HG02885 (cell line): ENCODE results near the gene HRH2.
"Not testable (repeated sequence)": the region's sequence is repeated elsewhere in the genome, so short reads cannot be mapped to it uniquely, and the experiment has no call there.

Source experiments
- ATAC-seq: cut with Tn5 transposase; IDR thresholded peaks from one replicate; pipeline ENCODE4 v1.9.1; 2021; ENCODE audit warnings: mild to moderate bottlenecking; ENCODE audit not compliant: unreplicated experiment, poor library complexity

The HRH2 gene

GRCh38 chr5:175710326-175710725, 52.5 kb downstream of the HRH2 start:
- no peak for ATAC-seq

- ATAC-seq: no peak
Observed at GRCh38 chr5:175711031-175711430, 53.2 kb downstream of the HRH2 start.

GRCh38 chr5:175711472-175712312, 53.8 kb downstream of the HRH2 start:
- ATAC-seq: no peak

GRCh38 chr5:175712313-175712680, 54.4 kb downstream of the HRH2 start:
- no peak for ATAC-seq

- no peak for ATAC-seq
Observed at GRCh38 chr5:175712681-175713085, 54.8 kb downstream of the HRH2 start.

GRCh38 chr5:175713930-175714329, 56.1 kb downstream of the HRH2 start:
- ATAC-seq: no peak

GRCh38 chr5:175714479-175715085, 56.7 kb downstream of the HRH2 start:
- ATAC-seq: no peak

- no peak for ATAC-seq
Observed at GRCh38 chr5:175715627-175716522, 58.0 kb downstream of the HRH2 start.

GRCh38 chr5:175717837-175718236, 60.0 kb downstream of the HRH2 start:
- no peak for ATAC-seq

- ATAC-seq: no peak
Observed at GRCh38 chr5:175718401-175719108, 60.7 kb downstream of the HRH2 start.

GRCh38 chr5:175719109-175719432, 61.2 kb downstream of the HRH2 start:
- ATAC-seq: not testable (repeated sequence)

- ATAC-seq: no peak
Observed at GRCh38 chr5:175724314-175725275, 66.7 kb downstream of the HRH2 start.

GRCh38 chr5:175728316-175728715, 70.4 kb downstream of the HRH2 start:
- ATAC-seq: no peak

GRCh38 chr5:175728885-175729828, 71.3 kb downstream of the HRH2 start:
- ATAC-seq: no peak

- ATAC-seq: peak; percentile 72
Observed at GRCh38 chr5:175729829-175730277, 72.0 kb downstream of the HRH2 start.

GRCh38 chr5:175731172-175731571, 73.3 kb downstream of the HRH2 start:
- ATAC-seq: no peak

- no peak for ATAC-seq
Observed at GRCh38 chr5:175731756-175732465, 74.0 kb downstream of the HRH2 start.

GRCh38 chr5:175733017-175733416, 75.1 kb downstream of the HRH2 start:
- ATAC-seq: no peak
